Left colon (tissue), 2 donors: ENCODE data around the gene ZNF599. TPM values are rescaled to one million over a fixed set of nuclear protein-coding genes. Genes with fewer than 3 reads are reported as not detected.
A peak's percentile ranks its signal among the peaks of the same experiment; 100 is the strongest.
"Not testable (repeated sequence)": the region's sequence is repeated elsewhere in the genome, so short reads cannot be mapped to it uniquely, and the experiment has no call there.

ENCODE experiments used
- ATAC-seq: fragments of 200-7000 bp; cut with Tn5 transposase; one replicate; pipeline ENCODE4 v1.9.1; 2020; ENCODE audit warnings: mild to moderate bottlenecking, moderate library complexity
- DNase-seq, 2 donors: peaks; one replicate each; pipeline ENCODE4 v3.0.0-alpha.2; 2020
- intact Hi-C, 2 donors: fragments of 100-400 bp; cut with DNase I in 1 of 2; cut with micrococcal nuclease in 1 of 2; formaldehyde crosslinking; loops; one replicate each; pipeline versions ENCODE4 v1.11.2 to v1.14.0; 2022; cut with DNase I, micrococcal nuclease
- long read RNA-seq: library from polyadenylated mRNA; unstranded; transcript quantifications from one replicate; pipeline ENCODE4 v2.0.0, GENCODE V29; 2021
- total RNA-seq, 2 donors: library from RNA; stranded (reverse); fragmentation: NEBNext Ultra II Directional; extraction: Animal tissue kit (Norgen Biotek cat#: 25700); gene quantifications; one replicate each; pipeline ENCODE4 v1.2.1, GENCODE V29; 2021
- donor health status: DM: no; HTN: no; CAD: no.
- donor health status: DM: yes; HTN: yes; CAD: no.

The ZNF599 gene
- 1 to 10 TPM; 3.6 to 3.8 TPM for total RNA-seq
- long read RNA-seq, partial matches to known transcripts: 0 of 5 reads
- long read RNA-seq, other reads (novel, unspliced or antisense): 2 of 5 reads

GRCh38 chr19:34772697-34773554 is at the start of gene ZNF599:
Gene ZNF599, minus strand, starts transcription at chr19:34773215. Its CDS starts 374 bp downstream, at chr19:34772841.
- DNase-seq (peak; percentile 90 to 94), ATAC-seq (peak; percentile 100)
- intact Hi-C loops: loop anchor here in 1 of 2 donors (5.0 kb wide), 1 partner anchor 36 kb away; no protein-coding TSS in a partner anchor

- intact Hi-C loops: no loop called here
- no peak for DNase-seq
These were observed 45.3 kb upstream of the ZNF599 start for GRCh38 chr19:34818270-34818669.

GRCh38 chr19:34816708-34817107 is 43.7 kb upstream of the ZNF599 start:
- intact Hi-C loops: no loop called here
- ATAC-seq (no peak), DNase-seq (no peak)

More at GRCh38 chr19:34818270-34818669, 45.3 kb upstream of the ZNF599 start:
- ATAC-seq: no peak

DNA sequence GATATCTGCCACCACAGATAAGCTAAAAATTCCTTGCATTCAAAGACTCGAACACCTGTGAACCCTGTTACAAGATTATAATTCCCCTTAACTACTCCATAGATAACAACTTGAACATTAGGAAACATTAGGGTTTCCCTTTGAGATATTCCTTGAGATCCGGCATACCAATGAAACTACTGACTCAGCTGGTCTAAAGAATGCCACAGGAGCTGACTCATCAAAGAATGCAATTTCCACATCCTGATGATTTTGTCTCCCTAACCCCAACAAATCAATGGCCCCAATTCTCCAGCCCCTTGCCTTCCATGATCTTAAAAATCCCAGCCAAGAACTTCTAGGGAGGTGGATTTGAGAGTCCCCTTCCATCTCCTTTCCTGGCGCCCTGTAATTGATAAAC is 35.6 kb upstream of the ZNF599 start:
- ATAC-seq (no peak), DNase-seq (no peak)
- intact Hi-C loops: no loop called here

GRCh38 chr19:34806976-34807860 is 34.2 kb upstream of the ZNF599 start:
- intact Hi-C loops: no loop called here
- no peak for ATAC-seq
- DNase-seq: no peak

GRCh38 chr19:34804115-34804514 is 31.1 kb upstream of the ZNF599 start:
- DNase-seq (no peak), ATAC-seq (no peak)
- intact Hi-C loops: no loop called here

GRCh38 chr19:34796953-34797352 is 23.9 kb upstream of the ZNF599 start:
- DNase-seq, intact Hi-C loops, ATAC-seq: not testable (repeated sequence)

DNA sequence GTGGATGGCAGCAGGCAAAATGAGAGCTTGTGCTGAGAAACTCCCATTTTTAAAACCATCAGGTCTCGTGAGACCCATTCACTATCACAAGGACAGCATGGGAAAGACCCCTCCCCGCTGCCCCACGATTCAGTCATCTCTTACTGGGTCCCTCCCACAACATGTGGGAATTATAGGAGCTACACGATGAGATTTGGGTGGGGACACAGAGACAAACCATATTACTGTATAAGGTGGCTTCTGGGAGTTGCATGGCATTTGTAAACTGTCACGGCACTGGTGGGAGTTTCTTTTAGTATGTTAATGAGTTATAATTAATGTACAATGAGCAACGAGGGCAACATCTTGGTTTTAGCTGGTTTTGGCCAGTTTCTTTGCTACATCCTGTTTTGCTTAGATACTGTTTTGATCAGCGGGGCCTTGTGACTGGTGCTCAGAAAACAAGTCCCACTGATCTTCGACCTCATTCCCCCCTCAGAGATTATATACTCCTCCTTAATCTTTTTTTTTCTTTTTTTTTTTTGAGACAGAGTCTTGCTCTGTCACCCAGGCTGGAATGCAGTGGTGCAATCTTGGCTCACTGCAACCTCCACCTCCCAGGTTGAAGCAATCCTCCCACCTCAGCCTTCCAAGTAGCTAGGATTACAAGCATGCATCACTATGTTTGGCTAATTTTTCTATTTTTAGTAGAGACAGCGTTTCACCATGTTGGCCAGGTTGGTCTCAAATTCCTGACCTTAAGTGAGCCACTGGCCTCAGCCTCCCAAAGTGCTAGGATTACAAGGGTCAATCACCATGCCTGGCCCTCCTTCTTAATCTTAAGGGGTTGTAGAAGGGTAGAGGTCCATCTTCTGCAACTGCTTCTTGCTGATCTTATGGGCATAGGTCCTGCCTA is 21.3 kb upstream of the ZNF599 start:
- DNase-seq (no peak), ATAC-seq (no peak)
- intact Hi-C loops: no loop called here

GRCh38 chr19:34793565-34793964 is 20.6 kb upstream of the ZNF599 start:
- DNase-seq: no peak
- intact Hi-C loops: no loop called here
- no peak for ATAC-seq

DNA sequence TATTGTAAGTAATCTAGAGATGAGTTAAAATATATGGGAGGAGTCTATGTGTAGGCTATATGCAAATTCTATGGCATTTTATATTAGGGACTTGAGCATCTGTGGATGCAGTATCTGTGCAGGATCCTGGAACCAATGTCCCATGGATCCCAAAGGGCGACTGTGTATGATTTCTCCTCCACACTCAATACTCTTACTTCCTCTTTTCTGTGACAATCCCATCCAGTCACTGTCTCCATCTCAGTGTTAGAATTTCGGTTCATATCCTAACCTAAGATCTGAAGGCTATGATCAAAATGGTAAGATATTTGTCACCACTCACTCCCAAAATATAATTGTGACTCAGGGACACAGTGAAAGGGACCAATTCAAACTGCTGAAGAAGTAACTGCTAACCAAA is 15.1 kb upstream of the ZNF599 start:
- DNase-seq (no peak), ATAC-seq (no peak)
- intact Hi-C loops: no loop called here

DNA sequence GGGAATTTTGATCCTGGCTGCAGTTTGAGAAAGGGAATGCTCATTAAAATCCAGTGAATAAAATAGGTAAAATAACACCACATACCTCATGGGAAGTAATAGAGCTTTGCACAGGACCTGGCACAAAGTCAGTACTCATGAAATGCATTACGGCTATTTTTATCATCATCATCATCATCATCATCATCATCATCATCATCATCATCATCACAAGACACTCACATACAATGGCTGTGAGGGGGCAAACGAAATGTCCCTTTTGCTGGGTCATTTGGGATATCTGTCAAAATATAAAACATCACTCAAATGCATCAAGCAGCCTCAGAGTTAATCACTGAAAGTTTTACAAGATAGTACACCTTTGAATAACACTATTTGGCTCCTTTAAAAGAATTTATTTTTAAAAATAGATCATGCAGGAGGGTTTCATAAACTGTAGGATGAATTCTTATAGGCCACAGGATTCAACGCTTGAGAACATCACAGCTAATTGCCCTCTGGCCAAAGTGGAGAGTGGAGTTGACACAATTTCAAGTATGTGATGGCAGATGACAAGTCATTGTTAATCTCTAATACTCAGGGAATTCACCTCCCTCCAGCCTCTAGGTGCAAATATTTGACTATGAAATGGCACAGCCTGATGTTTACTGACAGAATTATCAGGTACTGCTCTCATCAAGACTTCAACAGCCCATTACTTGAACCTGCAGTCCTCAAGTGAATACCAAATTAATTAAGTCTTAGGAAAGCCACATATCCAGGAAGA is 14.2 kb upstream of the ZNF599 start:
- intact Hi-C loops: no loop called here
- DNase-seq (no peak), ATAC-seq (no peak)

GRCh38 chr19:34786236-34786635 is 13.2 kb upstream of the ZNF599 start:
- intact Hi-C loops: no loop called here
- DNase-seq (no peak), ATAC-seq (no peak)

GRCh38 chr19:34779652-34780051 is 6.6 kb upstream of the ZNF599 start:
- no peak for ATAC-seq
- no peak for DNase-seq
- intact Hi-C loops: no loop called here

GRCh38 chr19:34778342-34778741 is 5.3 kb upstream of the ZNF599 start:
- intact Hi-C loops: no loop called here
- ATAC-seq (no peak), DNase-seq (no peak)

DNA sequence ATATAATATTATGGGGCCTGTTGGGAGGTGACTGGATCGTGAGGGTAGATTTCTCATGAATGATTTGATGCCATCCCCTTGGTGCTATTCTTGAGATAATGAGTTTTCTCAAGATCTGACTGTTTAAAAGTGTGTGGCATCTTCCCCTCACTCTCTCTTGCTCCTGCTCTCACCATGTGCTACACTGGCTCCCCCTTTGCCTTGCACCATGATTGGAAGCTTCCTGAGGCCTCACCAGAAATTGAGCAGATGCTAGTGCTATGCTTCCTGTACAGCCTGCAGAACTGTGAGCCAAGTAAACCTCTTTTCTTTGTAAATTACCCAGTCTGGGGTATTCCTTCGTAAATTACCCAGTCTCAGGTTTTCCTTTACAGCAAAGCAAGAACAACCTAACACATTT is 1.8 kb upstream of the ZNF599 start:
- intact Hi-C loops: loop anchor here in 1 of 2 donors (5.0 kb wide), 1 partner anchor 38 kb away; no protein-coding TSS in a partner anchor
- no peak for ATAC-seq
- no peak for DNase-seq

GRCh38 chr19:34773555-34773864 is 495 bp upstream of the ZNF599 start:
- intact Hi-C loops: loop anchor here in 1 of 2 donors (5.0 kb wide), 1 partner anchor 36 kb away; no protein-coding TSS in a partner anchor
- no peak for ATAC-seq
- no peak for DNase-seq

- no peak for ATAC-seq
- intact Hi-C loops: no loop called here
- DNase-seq: no peak
These were observed 5.1 kb downstream of the ZNF599 start for GRCh38 chr19:34767951-34768350.

DNA sequence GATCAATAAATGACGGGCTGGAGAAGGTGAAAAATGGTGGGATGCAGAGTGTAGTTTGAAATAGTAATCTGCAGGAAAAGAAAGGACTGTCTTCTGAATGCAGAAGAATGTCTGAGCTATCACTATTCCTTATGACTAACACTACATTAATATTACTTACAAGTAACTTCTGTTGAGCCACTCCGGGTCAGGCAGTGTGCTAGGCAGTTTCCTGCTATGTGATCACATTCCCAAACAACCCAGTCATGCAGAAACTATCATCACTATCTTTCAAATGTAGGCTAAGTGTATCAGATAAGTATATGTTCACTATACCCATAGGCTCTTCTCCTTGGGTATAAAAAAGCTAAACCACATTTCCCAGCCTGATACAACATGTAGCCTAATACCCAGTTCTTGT is 6.6 kb downstream of the ZNF599 start:
- no peak for DNase-seq
- intact Hi-C loops: no loop called here
- no peak for ATAC-seq
